NOMO-1 treated with dmso at 0.1 percent for 144 hours (cell line): Measurements from ENCODE around the gene CCDC77.

Source experiments
- DNase-seq: peaks from one replicate; lab custom pipeline; 2025; ENCODE audit not compliant: unreplicated experiment; lab: John Stamatoyannopoulos, UW

Gene CCDC77

GRCh38 chr12:452667-453210 is 51.3 kb downstream of the CCDC77 start:
- DNase-seq, result no peak

- no peak for DNase-seq
These were observed 53.4 kb downstream of the CCDC77 start for GRCh38 chr12:454833-455232.

GRCh38 chr12:455821-456220 is 54.4 kb downstream of the CCDC77 start:
- DNase-seq, result no peak

- no peak for DNase-seq
These were observed 56.2 kb downstream of the CCDC77 start for GRCh38 chr12:457676-458075.

GRCh38 chr12:459050-459429 is 57.6 kb downstream of the CCDC77 start:
- no peak for DNase-seq

- DNase-seq, result no peak
These were observed 58.2 kb downstream of the CCDC77 start, which contains the start of gene B4GALNT3 for GRCh38 chr12:459430-460258. TSS of gene B4GALNT3 (plus strand) at chr12:459939. CDS start at chr12:460377, 438 bp downstream.

GRCh38 chr12:460261-461230 is 59.1 kb downstream of the CCDC77 start:
- DNase-seq, result no peak

- DNase-seq, result no peak
These were observed 60.0 kb downstream of the CCDC77 start for GRCh38 chr12:461425-461824.

GRCh38 chr12:462936-463705 is 61.7 kb downstream of the CCDC77 start:
- DNase-seq, result no peak

GRCh38 chr12:464484-465267 is 63.2 kb downstream of the CCDC77 start:
- DNase-seq, result no peak

- no peak for DNase-seq
These were observed 64.6 kb downstream of the CCDC77 start for GRCh38 chr12:466039-466438.

- no peak for DNase-seq
These were observed 65.3 kb downstream of the CCDC77 start for GRCh38 chr12:466762-467161.

GRCh38 chr12:467591-467990 is 66.1 kb downstream of the CCDC77 start:
- no peak for DNase-seq

- no peak for DNase-seq
These were observed 67.4 kb downstream of the CCDC77 start for GRCh38 chr12:468671-469389.

- DNase-seq, result no peak
These were observed 68.7 kb downstream of the CCDC77 start for GRCh38 chr12:470133-470532.

GRCh38 chr12:473198-473597 is 71.8 kb downstream of the CCDC77 start:
- no peak for DNase-seq

- no peak for DNase-seq
These were observed 72.6 kb downstream of the CCDC77 start for GRCh38 chr12:473863-474577.

- no peak for DNase-seq
These were observed 73.8 kb downstream of the CCDC77 start for GRCh38 chr12:475286-475685.

GRCh38 chr12:479161-479560 is 77.7 kb downstream of the CCDC77 start:
- no peak for DNase-seq
